Fibroblast of lung (primary cell): ENCODE data around the gene MYO9A. TPM values are rescaled to one million over a fixed set of nuclear protein-coding genes. Genes with fewer than 3 reads are reported as not detected.
A peak's percentile ranks its signal among the peaks of the same experiment; 100 is the strongest.

Experiments used
- DNase-seq, 2 donors: peaks; one replicate each; pipeline versions ENCODE4 v3.0.0 to v3.0.0-alpha.2; 2010; ENCODE audit warnings: low read depth in 2 of 2
- H2AFZ ChIP-seq: 2 replicates; pipeline ENCODE4 v1.5.1; 2012; ENCODE audit warnings: low read length, control low read depth, inconsistent platforms
- H3K27ac ChIP-seq: 2 replicates; pipeline ENCODE4 v1.5.1; 2011; ENCODE audit warnings: low read length, control low read depth; ENCODE audit not compliant: insufficient read depth
- H3K27me3 ChIP-seq: 2 replicates; pipeline ENCODE4 v1.5.1; 2011; ENCODE audit warnings: mild to moderate bottlenecking, low read length; ENCODE audit not compliant: control insufficient read depth, insufficient read depth
- H3K36me3 ChIP-seq: 2 replicates; pipeline ENCODE4 v1.5.1; 2011; ENCODE audit warnings: low read length; ENCODE audit not compliant: control insufficient read depth, insufficient read depth
- H3K4me1 ChIP-seq: 2 replicates; pipeline ENCODE4 v1.5.1; 2011; ENCODE audit warnings: low read length; ENCODE audit not compliant: control insufficient read depth, insufficient read depth; ENCODE audit errors: extremely low read depth
- H3K4me2 ChIP-seq: 2 replicates; pipeline ENCODE4 v1.5.1; 2011; ENCODE audit warnings: low read length, control low read depth; ENCODE audit not compliant: insufficient read depth; ENCODE audit errors: extremely low read depth
- H3K4me3 ChIP-seq, 4 experiments: fragments of 200-600 bp in 1 of 4; sonication (generic) in 1 of 4; replicated peaks in 1 of 4; 2 replicates each; pipeline ENCODE4 v1.5.1; 2011 to 2016; ENCODE audit warnings: low read length in 4 of 4, low read depth in 3 of 4, mild to moderate bottlenecking in 3 of 4, control low read depth in 2 of 4, inconsistent platforms in 1 of 4, mixed read lengths in 1 of 4; ENCODE audit not compliant: insufficient read depth in 1 of 4; ENCODE audit errors: control extremely low read depth in 1 of 4
- H3K79me2 ChIP-seq: 2 replicates; pipeline ENCODE4 v1.5.1; 2012; ENCODE audit warnings: mild to moderate bottlenecking, low read length, inconsistent platforms; ENCODE audit not compliant: control insufficient read depth, insufficient read depth
- H3K9ac ChIP-seq: 2 replicates; pipeline ENCODE4 v1.5.1; 2011; ENCODE audit warnings: mild to moderate bottlenecking, low read length, control low read depth; ENCODE audit not compliant: insufficient read depth
- H3K9me3 ChIP-seq: 2 replicates; pipeline ENCODE4 v1.5.1; 2012; ENCODE audit warnings: low read depth, low read length; ENCODE audit not compliant: control insufficient read depth, insufficient read depth
- H4K20me1 ChIP-seq: 2 replicates; pipeline ENCODE4 v1.5.1; 2011; ENCODE audit warnings: low read length; ENCODE audit not compliant: control insufficient read depth, insufficient read depth; ENCODE audit errors: extremely low read depth
- CTCF ChIP-seq, 2 donors: IDR thresholded peaks in 1 of 2; conservative IDR thresholded peaks in 1 of 2; 1 replicate in 1 of 2; 2 replicates in 1 of 2; pipeline ENCODE4 v1.5.1; 2011 to 2012; ENCODE audit warnings: low read length in 2 of 2, control low read depth in 1 of 2, inconsistent platforms in 1 of 2, low read depth in 1 of 2, mild to moderate bottlenecking in 1 of 2
- EZH2 ChIP-seq: IDR thresholded peaks from 2 replicates; pipeline ENCODE4 v1.5.1; 2012; ENCODE audit warnings: low read length, control low read depth, mild to moderate bottlenecking; ENCODE audit errors: missing control alignments
- polyA plus RNA-seq, 2 donors: library from polyadenylated mRNA; depleted of rRNA in 1 of 2; stranded (reverse) in 1 of 2; unstranded in 1 of 2; fragments of >200 nt; gene quantifications; 2 replicates each; pipeline ENCODE4 v1.2.1, GENCODE V29; 2011 to 2012; ENCODE audit warnings: missing spikeins in 1 of 2
- total RNA-seq: library from RNA; depleted of rRNA; stranded (reverse); fragments of >200 nt; gene quantifications from 2 replicates; pipeline ENCODE4 v1.2.1, GENCODE V29; 2014

The MYO9A gene
- total and polyA plus RNA-seq, 2 donors (not counting 1 experiment from before 2014, with no cell fraction given) = 12.8 to 48.6 TPM

GRCh38 chr15:71808311-71809020, 309.5 kb downstream of the MYO9A start:
- H3K9ac ChIP-seq = no peak overlapping the region
- no peak overlapping the region for H3K27ac ChIP-seq
- H4K20me1 ChIP-seq = no peaks in the 10 kb centered on the region
- no peak overlapping the region for H2AFZ ChIP-seq
- peaks cover 16% of the 10 kb centered on the region for H3K4me1 ChIP-seq
- H3K79me2 ChIP-seq = no peaks in the 10 kb centered on the region
- no peaks in the 10 kb centered on the region for H3K27me3 ChIP-seq
- no peaks in the 10 kb centered on the region for H3K36me3 ChIP-seq
- no peak overlapping the region for H3K4me3 ChIP-seq
- H3K9me3 ChIP-seq = no peaks in the 10 kb centered on the region
- TF ChIP-seq EZH2 = no peak
- TF ChIP-seq CTCF (conservative IDR thresholded peaks at IDR 0.05 in 1 of 2, IDR thresholded peaks at IDR 0.05 in 1 of 2; ENCODE audit: low read depth in 1 of 2, low read length in 2 of 2) = no peak
- DNase-seq = no peak
- no peak overlapping the region for H3K4me2 ChIP-seq

- Histone ChIP-seq H3K36me3 (no peaks in the 10 kb centered on the region), H3K27me3 (no peaks in the 10 kb centered on the region)
- peak; percentile 25 to 36 for DNase-seq
These were observed 310.3 kb downstream of the MYO9A start for GRCh38 chr15:71807691-71808091.

GRCh38 chr15:71807125-71807629, 310.8 kb downstream of the MYO9A start:
- Histone ChIP-seq H3K4me2 (no peak overlapping the region), H3K4me1 (peaks cover 16% of the 10 kb centered on the region), H4K20me1 (no peaks in the 10 kb centered on the region), H3K4me3 (no peak overlapping the region), H3K36me3 (no peaks in the 10 kb centered on the region), H3K9me3 (no peaks in the 10 kb centered on the region), H3K27ac (no peak overlapping the region), H2AFZ (no peak overlapping the region), H3K9ac (no peak overlapping the region), H3K27me3 (no peaks in the 10 kb centered on the region), H3K79me2 (no peaks in the 10 kb centered on the region)
- no peak for TF ChIP-seq CTCF (conservative IDR thresholded peaks at IDR 0.05 in 1 of 2, IDR thresholded peaks at IDR 0.05 in 1 of 2; ENCODE audit: low read depth in 1 of 2, low read length in 2 of 2)
- no peak for TF ChIP-seq EZH2
- peak in 1 of 2 donors; percentile 26 for DNase-seq

More at GRCh38 chr15:71807691-71808091, 310.3 kb downstream of the MYO9A start:
- Histone ChIP-seq H3K4me1 (peaks cover 16% of the 10 kb centered on the region), H3K27ac (no peak overlapping the region), H3K9me3 (no peaks in the 10 kb centered on the region), H3K4me2 (no peak overlapping the region), H2AFZ (no peak overlapping the region), H3K9ac (no peak overlapping the region), H3K79me2 (no peaks in the 10 kb centered on the region), H4K20me1 (no peaks in the 10 kb centered on the region), H3K4me3 (no peak overlapping the region)
- TF ChIP-seq CTCF (conservative IDR thresholded peaks at IDR 0.05 in 1 of 2, IDR thresholded peaks at IDR 0.05 in 1 of 2; ENCODE audit: low read depth in 1 of 2, low read length in 2 of 2) (no peak), EZH2 (no peak)
